Panc1 (cell line): Measurements from ENCODE around the gene MFSD6.

Experiments used
- CTCF ChIP-seq: fragments of 450-650 bp; IDR thresholded peaks from 2 replicates; pipeline ENCODE4 v1.5.1; 2017; ENCODE audit warnings: mild to moderate bottlenecking
- POLR2AphosphoS5 ChIP-seq: IDR thresholded peaks from 2 replicates; pipeline ENCODE4 v1.6.1; 2012; ENCODE audit warnings: mild to moderate bottlenecking, low read depth, low read length, moderate library complexity
- REST ChIP-seq, 2 experiments: IDR thresholded peaks; 2 replicates each; pipeline ENCODE4 v1.6.1; 2011 to 2012; ENCODE audit warnings: low read depth in 2 of 2, control low read depth in 1 of 2, low read length in 1 of 2, mild to moderate bottlenecking in 1 of 2, moderate library complexity in 1 of 2; ENCODE audit not compliant: insufficient read depth in 1 of 2

GRCh38 chr2:190533175-190533967 is 125.2 kb downstream of the MFSD6 start:
- no peak for TF ChIP-seq CTCF
- TF ChIP-seq REST (IDR thresholded peaks at IDR 0.05; ENCODE audit: insufficient read depth in 1 of 2, low read depth in 2 of 2, low read length in 1 of 2) = no peak
- TF ChIP-seq POLR2AphosphoS5 = no peak
